ENCODE measurements around the gene ZNF234. TPM values are rescaled to one million over a fixed set of nuclear protein-coding genes. Genes with fewer than 3 reads are reported as not detected.
A peak's percentile ranks its signal among the peaks of the same experiment; 100 is the strongest.
"Not testable (repeated sequence)": the region's sequence is repeated elsewhere in the genome, so short reads cannot be mapped to it uniquely, and the experiment has no call there.

ZNF234 gene
- total RNA-seq, 2 donors from 2014 or later, result 5.6 to 7.0 TPM

DNA sequence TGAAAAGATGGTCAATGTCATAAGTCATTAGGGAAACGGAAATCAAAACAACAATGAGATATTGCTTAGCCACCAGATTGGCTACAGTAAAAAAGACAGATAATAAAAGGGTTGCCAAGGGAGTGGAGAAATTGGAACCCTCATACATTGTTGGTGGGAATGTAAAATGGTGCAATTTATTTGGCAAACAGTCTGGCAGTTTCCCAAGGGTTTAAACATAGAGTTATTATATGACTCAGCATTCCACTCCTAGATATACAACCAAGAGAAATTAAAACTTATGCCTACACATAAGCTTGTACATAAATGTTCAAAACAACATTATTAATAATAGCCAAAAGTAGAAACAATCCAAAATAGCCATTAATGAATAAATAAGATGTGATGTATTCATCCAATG lies 61.1 kb downstream of the ZNF234 start:
- Histone ChIP-seq H3K9me3 (no peaks in the 10 kb centered on the region), H3K27me3 (replicated peaks; ENCODE audit: insufficient read depth) (no peaks in the 10 kb centered on the region)
- WGBS, result 83% methylated on average over 1 of the region's 1 CpG

DNA sequence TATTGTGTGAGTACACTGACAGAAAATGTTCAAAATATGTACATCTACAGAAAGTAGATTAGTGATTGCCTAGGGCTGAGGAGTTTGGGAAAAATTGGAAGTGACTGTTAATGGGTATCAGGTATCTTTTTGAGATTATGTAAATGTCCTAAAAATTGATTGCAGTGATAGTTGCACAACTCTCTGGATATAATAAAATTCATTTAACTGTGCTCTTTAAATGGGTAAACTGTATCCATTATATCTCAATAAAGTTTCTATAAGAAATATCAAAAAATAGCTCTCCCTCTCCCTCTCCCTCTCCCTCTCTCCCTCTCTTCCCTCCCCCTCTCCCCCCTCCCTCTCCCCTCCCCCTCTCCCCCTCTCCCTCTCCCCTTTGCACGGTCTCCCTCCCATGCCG lies 61.6 kb downstream of the ZNF234 start:
- no peak overlapping the region for H3K4me3 ChIP-seq
- TF ChIP-seq POLR2A (IDR thresholded peaks at IDR 0.05) (no peak), POLR2AphosphoS5 (IDR thresholded peaks at IDR 0.05) (no peak)
- TF ChIP-seq, protein P1, sequence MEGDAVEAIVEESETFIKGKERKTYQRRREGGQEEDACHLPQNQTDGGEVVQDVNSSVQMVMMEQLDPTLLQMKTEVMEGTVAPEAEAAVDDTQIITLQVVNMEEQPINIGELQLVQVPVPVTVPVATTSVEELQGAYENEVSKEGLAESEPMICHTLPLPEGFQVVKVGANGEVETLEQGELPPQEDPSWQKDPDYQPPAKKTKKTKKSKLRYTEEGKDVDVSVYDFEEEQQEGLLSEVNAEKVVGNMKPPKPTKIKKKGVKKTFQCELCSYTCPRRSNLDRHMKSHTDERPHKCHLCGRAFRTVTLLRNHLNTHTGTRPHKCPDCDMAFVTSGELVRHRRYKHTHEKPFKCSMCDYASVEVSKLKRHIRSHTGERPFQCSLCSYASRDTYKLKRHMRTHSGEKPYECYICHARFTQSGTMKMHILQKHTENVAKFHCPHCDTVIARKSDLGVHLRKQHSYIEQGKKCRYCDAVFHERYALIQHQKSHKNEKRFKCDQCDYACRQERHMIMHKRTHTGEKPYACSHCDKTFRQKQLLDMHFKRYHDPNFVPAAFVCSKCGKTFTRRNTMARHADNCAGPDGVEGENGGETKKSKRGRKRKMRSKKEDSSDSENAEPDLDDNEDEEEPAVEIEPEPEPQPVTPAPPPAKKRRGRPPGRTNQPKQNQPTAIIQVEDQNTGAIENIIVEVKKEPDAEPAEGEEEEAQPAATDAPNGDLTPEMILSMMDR (IDR thresholded peaks at IDR 0.05), result no peak
- H3K36me3 ChIP-seq, result no peaks in the 10 kb centered on the region
- 100% methylated on average over 2 of the region's 2 CpGs for WGBS
- no peaks in the 10 kb centered on the region for H3K4me1 ChIP-seq (replicated peaks)
- DNase-seq (ENCODE audit: low spot score), result no peak
- intact Hi-C loops (cut with DNase I), result no loop called here
- H3K27me3 ChIP-seq (replicated peaks; ENCODE audit: insufficient read depth), result no peaks in the 10 kb centered on the region
- no peak overlapping the region for H3K27ac ChIP-seq
- H3K9me3 ChIP-seq, result no peaks in the 10 kb centered on the region

More for the DNA sequence above, 61.1 kb downstream of the ZNF234 start:
- intact Hi-C loops (cut with DNase I), result no loop called here
- Histone ChIP-seq H3K27ac (no peak overlapping the region), H3K4me3 (no peak overlapping the region), H3K4me1 (replicated peaks) (no peaks in the 10 kb centered on the region), H3K36me3 (no peaks in the 10 kb centered on the region)
- no peak for TF ChIP-seq POLR2AphosphoS5 (IDR thresholded peaks at IDR 0.05)
- TF ChIP-seq, protein P1 (IDR thresholded peaks at IDR 0.05), result no peak
- no peak for TF ChIP-seq POLR2A (IDR thresholded peaks at IDR 0.05)
- DNase-seq (ENCODE audit: low spot score), result no peak

DNA sequence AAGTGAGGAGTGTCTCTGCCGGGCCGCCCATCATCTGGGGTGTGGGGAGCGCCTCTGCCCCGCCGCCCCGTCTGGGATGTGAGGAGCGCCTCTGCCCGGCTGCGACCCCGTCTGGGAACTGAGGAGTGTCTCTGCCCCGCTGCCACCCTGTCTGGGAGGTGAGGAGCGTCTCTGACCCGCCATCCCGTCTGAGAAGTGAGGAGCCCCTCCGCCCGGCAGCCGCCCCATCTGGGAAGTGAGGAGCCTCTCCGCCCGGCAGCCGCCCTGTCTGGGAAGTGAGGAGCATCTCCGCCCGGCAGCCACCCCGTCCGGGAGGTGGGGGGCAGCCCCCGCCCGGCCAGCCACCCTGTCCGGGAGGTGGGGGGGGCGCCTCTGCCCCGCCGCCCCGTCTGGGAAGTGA lies 62.5 kb downstream of the ZNF234 start:
- H3K9me3 ChIP-seq; intact Hi-C loops (cut with DNase I); H3K27me3 ChIP-seq (replicated peaks; ENCODE audit: insufficient read depth); H3K36me3 ChIP-seq; H3K4me1 ChIP-seq (replicated peaks); DNase-seq (ENCODE audit: low spot score); H3K27ac ChIP-seq; H3K4me3 ChIP-seq: not testable (repeated sequence)
- 92% methylated on average over 31 of the region's 31 CpGs for WGBS

DNA sequence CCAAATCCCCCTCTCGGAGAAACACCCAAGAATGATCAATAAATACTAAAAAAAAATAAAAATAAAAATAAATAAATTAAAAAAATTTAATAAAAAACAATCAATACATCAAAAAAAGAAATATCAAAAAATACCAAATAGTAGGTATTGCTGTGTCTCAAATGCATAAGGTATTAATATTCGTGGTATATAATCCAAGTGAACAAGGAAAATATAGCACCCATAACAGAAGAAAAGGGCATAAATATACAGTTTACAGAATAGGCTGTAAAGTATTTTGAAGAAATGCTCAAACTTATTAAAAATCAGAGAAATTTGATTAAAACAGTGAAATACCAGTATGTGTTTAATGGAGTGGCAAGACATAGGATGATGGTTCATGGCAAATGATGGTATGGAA lies 63.4 kb downstream of the ZNF234 start:
- Histone ChIP-seq H3K4me1 (replicated peaks) (no peaks in the 10 kb centered on the region), H3K27me3 (replicated peaks; ENCODE audit: insufficient read depth) (no peaks in the 10 kb centered on the region), H3K27ac (no peak overlapping the region), H3K36me3 (no peaks in the 10 kb centered on the region), H3K4me3 (no peak overlapping the region), H3K9me3 (no peaks in the 10 kb centered on the region)
- intact Hi-C loops (cut with DNase I), result loop anchor here (5.0 kb wide), 1 partner anchor 152 kb away; the partner anchor contains the start of gene ZNF223
- WGBS, result 79% methylated on average over 2 of the region's 2 CpGs
- TF ChIP-seq, protein P1 (IDR thresholded peaks at IDR 0.05), result no peak
- TF ChIP-seq POLR2A (IDR thresholded peaks at IDR 0.05), result no peak
- TF ChIP-seq POLR2AphosphoS5 (IDR thresholded peaks at IDR 0.05), result no peak
- DNase-seq (ENCODE audit: low spot score), result no peak

DNA sequence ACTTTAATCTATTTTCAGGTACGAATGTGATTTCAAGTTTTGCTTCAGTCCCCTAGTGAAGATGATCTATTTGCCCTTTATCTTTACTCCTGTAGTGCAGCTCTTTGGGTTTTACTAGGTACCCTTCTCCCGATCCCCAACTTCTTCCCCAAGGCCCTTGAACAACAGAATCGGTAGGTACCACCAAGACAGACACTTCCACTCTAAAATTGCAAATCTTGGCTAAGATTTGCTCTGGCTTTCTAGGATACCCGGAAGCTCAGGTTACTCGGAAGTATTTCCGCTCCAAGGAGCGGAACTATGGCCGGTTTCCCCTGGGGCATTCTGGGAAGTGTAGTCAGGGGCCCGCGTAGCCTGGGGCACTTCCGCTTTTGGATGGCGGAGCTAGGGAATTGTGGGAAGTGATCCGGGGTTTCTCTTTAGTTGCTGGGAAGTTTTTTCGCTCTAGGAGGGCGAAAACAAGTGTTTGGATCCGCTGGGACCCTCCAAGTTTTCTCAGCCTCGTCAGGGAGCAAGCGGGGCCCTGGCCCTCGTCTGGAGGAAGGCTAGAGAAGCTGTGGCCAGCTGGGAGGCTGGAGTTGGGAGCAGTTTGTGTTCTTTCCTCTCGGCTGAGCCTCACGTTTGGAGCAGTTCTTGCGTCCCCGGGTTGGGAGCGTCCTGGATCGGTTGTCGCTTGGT lies 65.9 kb downstream of the ZNF234 start:
- Histone ChIP-seq H3K36me3 (no peaks in the 10 kb centered on the region), H3K27me3 (replicated peaks; ENCODE audit: insufficient read depth) (no peaks in the 10 kb centered on the region), H3K27ac (peak overlapping the region; percentile 80 to 85), H3K4me1 (replicated peaks) (no peaks in the 10 kb centered on the region), H3K4me3 (peak overlapping the region; percentile 44 to 67), H3K9me3 (no peaks in the 10 kb centered on the region)
- peak; percentile 78 for DNase-seq (ENCODE audit: low spot score)
- 4% methylated on average over 26 of the region's 26 CpGs for WGBS
- TF ChIP-seq POLR2A (IDR thresholded peaks at IDR 0.05) (no peak), POLR2AphosphoS5 (IDR thresholded peaks at IDR 0.05) (peak; percentile 95)
- TF ChIP-seq, protein P1 (IDR thresholded peaks at IDR 0.05), result no peak
- intact Hi-C loops (cut with DNase I), result loop anchor here (5.0 kb wide), 1 partner anchor 155 kb away; the partner anchor contains the start of gene ZNF223

Other genes with a start within 250 kb of the ZNF234 start
- gene ZNF45, start 206.3 kb upstream of the ZNF234 start, total RNA-seq, result 10 to 100 TPM; 14.5 to 17.0 TPM
- gene ZNF221, start 190.3 kb upstream of the ZNF234 start, total RNA-seq, result 1 to 10 TPM; 7.6 to 8.0 TPM
- gene ZNF155, start 157.4 kb upstream of the ZNF234 start, total RNA-seq, result 1 to 10 TPM; 8.0 to 9.9 TPM
- 1 to 10 TPM; 2.6 to 3.5 TPM for gene ZNF230, start 138.6 kb upstream of the ZNF234 start, total RNA-seq
- gene ZNF222, start 116.2 kb upstream of the ZNF234 start, total RNA-seq, result 1 to 10 TPM; 3.7 to 6.1 TPM
- gene ZNF223, start 89.5 kb upstream of the ZNF234 start, total RNA-seq, result 10 to 100 TPM in 1 of 2 donors, 1 to 10 TPM in 1; 9.1 to 10.6 TPM
- gene ZNF284, start 69.4 kb upstream of the ZNF234 start, total RNA-seq, result 1 to 10 TPM; 1.3 to 1.8 TPM
- 10 to 100 TPM; 15.7 to 27.4 TPM for gene ZNF224, start 47.2 kb upstream of the ZNF234 start, total RNA-seq
- 1 to 10 TPM; 3.0 to 4.9 TPM for gene ZNF225, start 28.2 kb upstream of the ZNF234 start, total RNA-seq
- 10 to 100 TPM; 35.9 to 48.4 TPM for gene ZNF226, start 23.5 kb downstream of the ZNF234 start, total RNA-seq
- 10 to 100 TPM; 17.0 to 26.4 TPM for gene ZNF227, start 71.0 kb downstream of the ZNF234 start, total RNA-seq
- 1 to 10 TPM; 2.6 to 2.8 TPM for gene ZNF233, start 118.3 kb downstream of the ZNF234 start, total RNA-seq
- 10 to 100 TPM in 1 of 2 donors, 1 to 10 TPM in 1; 6.2 to 13.1 TPM for gene ZNF235, start 163.5 kb downstream of the ZNF234 start, total RNA-seq
- 1 to 10 TPM; 7.1 to 7.3 TPM for gene ZNF112, start 215.1 kb downstream of the ZNF234 start, total RNA-seq

Measured in prostate gland (tissue), 2 donors.